Nephron progenitor cell (in vitro differentiated cells): ENCODE measurements around the gene GGA2.
A peak's percentile ranks its signal among the peaks of the same experiment; 100 is the strongest.

Source experiments
- DNase-seq: peaks from one replicate; pipeline ENCODE4 v3.0.0; 2021
- H3K27ac Mint-ChIP-seq: 2 replicates; pipeline ENCODE4 v1.8.0; 2021; ENCODE audit warnings: mild to moderate bottlenecking, moderate library complexity, mixed read lengths
- H3K27me3 Mint-ChIP-seq: 2 replicates; pipeline ENCODE4 v1.8.0; 2021; ENCODE audit warnings: mild to moderate bottlenecking, low read depth, mixed read lengths; ENCODE audit not compliant: poor library complexity
- H3K36me3 Mint-ChIP-seq: 2 replicates; pipeline ENCODE4 v1.8.0; 2021; ENCODE audit warnings: low read depth, mixed read lengths
- H3K4me1 Mint-ChIP-seq: 2 replicates; pipeline ENCODE4 v1.8.0; 2021; ENCODE audit warnings: mixed read lengths
- H3K4me3 Mint-ChIP-seq: 2 replicates; pipeline ENCODE4 v1.8.0; 2021; ENCODE audit warnings: mild to moderate bottlenecking, moderate library complexity, mixed read lengths
- H3K9me3 Mint-ChIP-seq: 2 replicates; pipeline ENCODE4 v1.8.0; 2021; ENCODE audit warnings: mild to moderate bottlenecking, moderate library complexity, mixed read lengths
- CTCF ChIP-seq: fragments of 200-600 bp; sonication (generic); IDR thresholded peaks from 2 replicates; pipeline ENCODE4 v1.5.0; 2021; ENCODE audit warnings: antibody characterized with exemption

Gene GGA2

GRCh38 chr16:23504453-23505179 is 5.7 kb downstream of the GGA2 start:
- H3K27ac Mint-ChIP-seq = peak overlapping the region; percentile 42
- peaks cover 17% of the 10 kb centered on the region for H3K36me3 Mint-ChIP-seq
- no peaks in the 10 kb centered on the region for H3K9me3 Mint-ChIP-seq
- H3K27me3 Mint-ChIP-seq = no peaks in the 10 kb centered on the region
- no peak for DNase-seq
- TF ChIP-seq CTCF = no peak
- no peak overlapping the region for H3K4me3 Mint-ChIP-seq
- peaks cover 48% of the 10 kb centered on the region for H3K4me1 Mint-ChIP-seq

- no peak overlapping the region for H3K27ac Mint-ChIP-seq
- TF ChIP-seq CTCF = no peak
- no peak for DNase-seq
- no peaks in the 10 kb centered on the region for H3K27me3 Mint-ChIP-seq
- peaks cover 43% of the 10 kb centered on the region for H3K4me1 Mint-ChIP-seq
- H3K9me3 Mint-ChIP-seq = no peaks in the 10 kb centered on the region
- peaks cover 17% of the 10 kb centered on the region for H3K36me3 Mint-ChIP-seq
- no peak overlapping the region for H3K4me3 Mint-ChIP-seq
Measured at GRCh38 chr16:23504076-23504452, 6.2 kb downstream of the GGA2 start.

- Mint-ChIP-seq H3K36me3 (peaks cover 6% of the 10 kb centered on the region), H3K9me3 (no peaks in the 10 kb centered on the region), H3K4me1 (peaks cover 41% of the 10 kb centered on the region), H3K27ac (no peak overlapping the region), H3K27me3 (no peaks in the 10 kb centered on the region), H3K4me3 (no peak overlapping the region)
- no peak for DNase-seq
- no peak for TF ChIP-seq CTCF
Measured at GRCh38 chr16:23502466-23502865, 7.8 kb downstream of the GGA2 start.

GRCh38 chr16:23501291-23501690 is 9.0 kb downstream of the GGA2 start:
- no peak overlapping the region for H3K4me3 Mint-ChIP-seq
- no peaks in the 10 kb centered on the region for H3K9me3 Mint-ChIP-seq
- H3K27ac Mint-ChIP-seq = no peak overlapping the region
- no peaks in the 10 kb centered on the region for H3K27me3 Mint-ChIP-seq
- no peak for TF ChIP-seq CTCF
- DNase-seq = no peak
- H3K4me1 Mint-ChIP-seq = peaks cover 37% of the 10 kb centered on the region
- peaks cover 5% of the 10 kb centered on the region for H3K36me3 Mint-ChIP-seq

GRCh38 chr16:23500862-23501225 is 9.4 kb downstream of the GGA2 start:
- TF ChIP-seq CTCF = no peak
- Mint-ChIP-seq H3K4me1 (peaks cover 33% of the 10 kb centered on the region), H3K27ac (no peak overlapping the region), H3K4me3 (no peak overlapping the region), H3K36me3 (peaks cover 5% of the 10 kb centered on the region), H3K27me3 (no peaks in the 10 kb centered on the region), H3K9me3 (no peaks in the 10 kb centered on the region)
- no peak for DNase-seq

GRCh38 chr16:23500212-23500861 is 10.0 kb downstream of the GGA2 start:
- no peak for DNase-seq
- Mint-ChIP-seq H3K9me3 (no peaks in the 10 kb centered on the region), H3K36me3 (peaks cover 8% of the 10 kb centered on the region), H3K27me3 (no peaks in the 10 kb centered on the region), H3K4me3 (no peak overlapping the region), H3K4me1 (peaks cover 28% of the 10 kb centered on the region), H3K27ac (no peak overlapping the region)
- no peak for TF ChIP-seq CTCF
